Measurements from ENCODE around the gene PLK5. TPM values are rescaled to one million over a fixed set of nuclear protein-coding genes. Genes with fewer than 3 reads are reported as not detected.

Gene PLK5
- total RNA-seq, 1 experiment from 2014 or later = 1.4 TPM

DNA sequence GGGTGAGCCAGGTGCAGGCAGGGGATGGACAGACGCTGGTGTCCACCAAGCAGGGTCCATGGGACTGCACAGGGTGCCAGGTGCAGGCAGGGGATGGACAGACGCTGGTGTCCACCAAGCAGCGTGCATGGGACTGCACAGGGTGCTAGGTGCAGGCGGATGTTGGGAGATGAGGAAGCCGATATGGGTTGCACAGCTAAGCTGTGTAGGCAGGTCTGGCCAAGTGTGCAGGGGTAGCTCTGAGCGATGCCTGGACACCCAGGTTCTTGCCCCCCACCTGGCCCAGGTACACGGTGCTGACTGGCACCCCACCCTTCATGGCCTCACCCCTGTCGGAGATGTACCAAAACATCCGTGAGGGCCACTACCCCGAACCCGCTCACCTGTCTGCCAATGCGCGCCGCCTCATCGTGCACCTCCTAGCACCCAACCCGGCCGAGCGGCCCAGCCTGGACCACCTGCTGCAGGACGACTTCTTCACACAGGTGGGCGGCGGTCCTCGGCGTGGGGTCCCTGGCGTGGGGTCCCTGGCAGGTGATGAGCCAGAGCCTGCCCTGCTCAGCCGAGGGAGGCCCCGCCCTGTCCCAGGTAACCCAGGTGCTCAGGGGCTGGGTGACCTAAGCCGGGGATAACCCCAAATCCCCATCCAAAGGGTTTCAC, 3.9 kb downstream of the PLK5 start:
- no peaks in the 10 kb centered on the region for H3K36me3 Mint-ChIP-seq
- ATAC-seq (no peak), DNase-seq (ENCODE audit: low spot score) (no peak)
- no peak overlapping the region for H3K4me3 Mint-ChIP-seq
- H3K4me1 Mint-ChIP-seq = peaks cover 5% of the 10 kb centered on the region
- CTCF ChIA-PET = no interaction called here
- H3K27me3 Mint-ChIP-seq (ENCODE audit: low read depth) = peaks cover 33% of the 10 kb centered on the region
- no peak overlapping the region for H3K27ac Mint-ChIP-seq
- TF ChIP-seq, protein P1, sequence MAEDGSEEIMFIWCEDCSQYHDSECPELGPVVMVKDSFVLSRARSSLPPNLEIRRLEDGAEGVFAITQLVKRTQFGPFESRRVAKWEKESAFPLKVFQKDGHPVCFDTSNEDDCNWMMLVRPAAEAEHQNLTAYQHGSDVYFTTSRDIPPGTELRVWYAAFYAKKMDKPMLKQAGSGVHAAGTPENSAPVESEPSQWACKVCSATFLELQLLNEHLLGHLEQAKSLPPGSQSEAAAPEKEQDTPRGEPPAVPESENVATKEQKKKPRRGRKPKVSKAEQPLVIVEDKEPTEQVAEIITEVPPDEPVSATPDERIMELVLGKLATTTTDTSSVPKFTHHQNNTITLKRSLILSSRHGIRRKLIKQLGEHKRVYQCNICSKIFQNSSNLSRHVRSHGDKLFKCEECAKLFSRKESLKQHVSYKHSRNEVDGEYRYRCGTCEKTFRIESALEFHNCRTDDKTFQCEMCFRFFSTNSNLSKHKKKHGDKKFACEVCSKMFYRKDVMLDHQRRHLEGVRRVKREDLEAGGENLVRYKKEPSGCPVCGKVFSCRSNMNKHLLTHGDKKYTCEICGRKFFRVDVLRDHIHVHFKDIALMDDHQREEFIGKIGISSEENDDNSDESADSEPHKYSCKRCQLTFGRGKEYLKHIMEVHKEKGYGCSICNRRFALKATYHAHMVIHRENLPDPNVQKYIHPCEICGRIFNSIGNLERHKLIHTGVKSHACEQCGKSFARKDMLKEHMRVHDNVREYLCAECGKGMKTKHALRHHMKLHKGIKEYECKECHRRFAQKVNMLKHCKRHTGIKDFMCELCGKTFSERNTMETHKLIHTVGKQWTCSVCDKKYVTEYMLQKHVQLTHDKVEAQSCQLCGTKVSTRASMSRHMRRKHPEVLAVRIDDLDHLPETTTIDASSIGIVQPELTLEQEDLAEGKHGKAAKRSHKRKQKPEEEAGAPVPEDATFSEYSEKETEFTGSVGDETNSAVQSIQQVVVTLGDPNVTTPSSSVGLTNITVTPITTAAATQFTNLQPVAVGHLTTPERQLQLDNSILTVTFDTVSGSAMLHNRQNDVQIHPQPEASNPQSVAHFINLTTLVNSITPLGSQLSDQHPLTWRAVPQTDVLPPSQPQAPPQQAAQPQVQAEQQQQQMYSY (CRISPR knock-in tag; IDR thresholded peaks at IDR 0.05) = no peak
- TF ChIP-seq, protein P2, sequence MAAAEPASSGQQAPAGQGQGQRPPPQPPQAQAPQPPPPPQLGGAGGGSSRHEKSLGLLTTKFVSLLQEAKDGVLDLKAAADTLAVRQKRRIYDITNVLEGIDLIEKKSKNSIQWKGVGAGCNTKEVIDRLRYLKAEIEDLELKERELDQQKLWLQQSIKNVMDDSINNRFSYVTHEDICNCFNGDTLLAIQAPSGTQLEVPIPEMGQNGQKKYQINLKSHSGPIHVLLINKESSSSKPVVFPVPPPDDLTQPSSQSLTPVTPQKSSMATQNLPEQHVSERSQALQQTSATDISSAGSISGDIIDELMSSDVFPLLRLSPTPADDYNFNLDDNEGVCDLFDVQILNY (CRISPR knock-in tag; IDR thresholded peaks at IDR 0.05) = no peak
- TF ChIP-seq SMAD3 (CRISPR knock-in tag; IDR thresholded peaks at IDR 0.05; ENCODE audit: borderline replicate concordance) (no peak), ZNF138 (CRISPR knock-in tag; conservative IDR thresholded peaks at IDR 0.05) (no peak), ATF2 (CRISPR knock-in tag; IDR thresholded peaks at IDR 0.05; ENCODE audit: borderline replicate concordance, low read depth) (no peak), TP53 (CRISPR knock-in tag; IDR thresholded peaks at IDR 0.05) (no peak)
- TF ChIP-seq, protein P3, sequence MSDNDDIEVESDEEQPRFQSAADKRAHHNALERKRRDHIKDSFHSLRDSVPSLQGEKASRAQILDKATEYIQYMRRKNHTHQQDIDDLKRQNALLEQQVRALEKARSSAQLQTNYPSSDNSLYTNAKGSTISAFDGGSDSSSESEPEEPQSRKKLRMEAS (CRISPR knock-in tag; IDR thresholded peaks at IDR 0.05) = no peak
- TF ChIP-seq, protein P4, sequence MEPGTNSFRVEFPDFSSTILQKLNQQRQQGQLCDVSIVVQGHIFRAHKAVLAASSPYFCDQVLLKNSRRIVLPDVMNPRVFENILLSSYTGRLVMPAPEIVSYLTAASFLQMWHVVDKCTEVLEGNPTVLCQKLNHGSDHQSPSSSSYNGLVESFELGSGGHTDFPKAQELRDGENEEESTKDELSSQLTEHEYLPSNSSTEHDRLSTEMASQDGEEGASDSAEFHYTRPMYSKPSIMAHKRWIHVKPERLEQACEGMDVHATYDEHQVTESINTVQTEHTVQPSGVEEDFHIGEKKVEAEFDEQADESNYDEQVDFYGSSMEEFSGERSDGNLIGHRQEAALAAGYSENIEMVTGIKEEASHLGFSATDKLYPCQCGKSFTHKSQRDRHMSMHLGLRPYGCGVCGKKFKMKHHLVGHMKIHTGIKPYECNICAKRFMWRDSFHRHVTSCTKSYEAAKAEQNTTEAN (CRISPR knock-in tag; IDR thresholded peaks at IDR 0.05) = no peak
- H3K9me3 Mint-ChIP-seq = no peaks in the 10 kb centered on the region
- POLR2A ChIA-PET = no interaction called here

GRCh38 chr19:1528596-1529429, 4.9 kb downstream of the PLK5 start:
- Mint-ChIP-seq H3K27ac (no peak overlapping the region), H3K4me3 (no peak overlapping the region)
- TF ChIP-seq CDX4 (CRISPR knock-in tag; IDR thresholded peaks at IDR 0.05; ENCODE audit: borderline replicate concordance) = no peak
- no peak for TF ChIP-seq E2F1 (CRISPR knock-in tag; IDR thresholded peaks at IDR 0.05)
- no peak for TF ChIP-seq USF1 (CRISPR knock-in tag; IDR thresholded peaks at IDR 0.05)
- TF ChIP-seq, protein P5, sequence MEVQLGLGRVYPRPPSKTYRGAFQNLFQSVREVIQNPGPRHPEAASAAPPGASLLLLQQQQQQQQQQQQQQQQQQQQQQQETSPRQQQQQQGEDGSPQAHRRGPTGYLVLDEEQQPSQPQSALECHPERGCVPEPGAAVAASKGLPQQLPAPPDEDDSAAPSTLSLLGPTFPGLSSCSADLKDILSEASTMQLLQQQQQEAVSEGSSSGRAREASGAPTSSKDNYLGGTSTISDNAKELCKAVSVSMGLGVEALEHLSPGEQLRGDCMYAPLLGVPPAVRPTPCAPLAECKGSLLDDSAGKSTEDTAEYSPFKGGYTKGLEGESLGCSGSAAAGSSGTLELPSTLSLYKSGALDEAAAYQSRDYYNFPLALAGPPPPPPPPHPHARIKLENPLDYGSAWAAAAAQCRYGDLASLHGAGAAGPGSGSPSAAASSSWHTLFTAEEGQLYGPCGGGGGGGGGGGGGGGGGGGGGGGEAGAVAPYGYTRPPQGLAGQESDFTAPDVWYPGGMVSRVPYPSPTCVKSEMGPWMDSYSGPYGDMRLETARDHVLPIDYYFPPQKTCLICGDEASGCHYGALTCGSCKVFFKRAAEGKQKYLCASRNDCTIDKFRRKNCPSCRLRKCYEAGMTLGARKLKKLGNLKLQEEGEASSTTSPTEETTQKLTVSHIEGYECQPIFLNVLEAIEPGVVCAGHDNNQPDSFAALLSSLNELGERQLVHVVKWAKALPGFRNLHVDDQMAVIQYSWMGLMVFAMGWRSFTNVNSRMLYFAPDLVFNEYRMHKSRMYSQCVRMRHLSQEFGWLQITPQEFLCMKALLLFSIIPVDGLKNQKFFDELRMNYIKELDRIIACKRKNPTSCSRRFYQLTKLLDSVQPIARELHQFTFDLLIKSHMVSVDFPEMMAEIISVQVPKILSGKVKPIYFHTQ (CRISPR knock-in tag; IDR thresholded peaks at IDR 0.05) = no peak
- TF ChIP-seq, protein P6, sequence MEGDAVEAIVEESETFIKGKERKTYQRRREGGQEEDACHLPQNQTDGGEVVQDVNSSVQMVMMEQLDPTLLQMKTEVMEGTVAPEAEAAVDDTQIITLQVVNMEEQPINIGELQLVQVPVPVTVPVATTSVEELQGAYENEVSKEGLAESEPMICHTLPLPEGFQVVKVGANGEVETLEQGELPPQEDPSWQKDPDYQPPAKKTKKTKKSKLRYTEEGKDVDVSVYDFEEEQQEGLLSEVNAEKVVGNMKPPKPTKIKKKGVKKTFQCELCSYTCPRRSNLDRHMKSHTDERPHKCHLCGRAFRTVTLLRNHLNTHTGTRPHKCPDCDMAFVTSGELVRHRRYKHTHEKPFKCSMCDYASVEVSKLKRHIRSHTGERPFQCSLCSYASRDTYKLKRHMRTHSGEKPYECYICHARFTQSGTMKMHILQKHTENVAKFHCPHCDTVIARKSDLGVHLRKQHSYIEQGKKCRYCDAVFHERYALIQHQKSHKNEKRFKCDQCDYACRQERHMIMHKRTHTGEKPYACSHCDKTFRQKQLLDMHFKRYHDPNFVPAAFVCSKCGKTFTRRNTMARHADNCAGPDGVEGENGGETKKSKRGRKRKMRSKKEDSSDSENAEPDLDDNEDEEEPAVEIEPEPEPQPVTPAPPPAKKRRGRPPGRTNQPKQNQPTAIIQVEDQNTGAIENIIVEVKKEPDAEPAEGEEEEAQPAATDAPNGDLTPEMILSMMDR (IDR thresholded peaks at IDR 0.05) = no peak
- no peak for TF ChIP-seq SOX15 (CRISPR knock-in tag; IDR thresholded peaks at IDR 0.05)

More at GRCh38 chr19:1528596-1529429, 4.9 kb downstream of the PLK5 start:
- ATAC-seq (no peak), DNase-seq (ENCODE audit: low spot score) (no peak)
- Mint-ChIP-seq H3K4me1 (peaks cover 5% of the 10 kb centered on the region), H3K9me3 (no peaks in the 10 kb centered on the region), H3K36me3 (no peaks in the 10 kb centered on the region), H3K27me3 (ENCODE audit: low read depth) (peaks cover 24% of the 10 kb centered on the region)
- ChIA-PET CTCF (no interaction called here), POLR2A (no interaction called here)
